ENCODE measurements around the gene S100A16.

- TF ChIP-seq POLR2AphosphoS5 (IDR thresholded peaks at IDR 0.05) (no peak), POLR2A (IDR thresholded peaks at IDR 0.05) (no peak), CTCF (IDR thresholded peaks at IDR 0.05) (no peak)
Observed at GRCh38 chr1:153583976-153584375, 29.0 kb downstream of the S100A16 start.

Data from stomach (tissue), 4 donors.